GM12878 (cell line): Measurements from ENCODE around the gene INTS14.

Experiments
- CHD4 ChIP-seq: fragments of 200-600 bp; sonication (generic); IDR thresholded peaks from 2 replicates; pipeline ENCODE4 v1.6.1; 2016; ENCODE audit warnings: mild to moderate bottlenecking
- EP300 ChIP-seq, 2 experiments: fragments of 150-350 bp in 1 of 2; IDR thresholded peaks; 2 replicates each; pipeline ENCODE4 v1.6.1; 2011 to 2012; ENCODE audit warnings: low read depth in 2 of 2, low read length in 2 of 2, borderline replicate concordance in 1 of 2, improper control_type of control experiment in 1 of 2, inconsistent platforms in 1 of 2; ENCODE audit not compliant: control insufficient read depth in 1 of 2
- LARP7 ChIP-seq: fragments of 450-650 bp; IDR thresholded peaks from 2 replicates; pipeline ENCODE4 v1.6.1; 2017; ENCODE audit warnings: mild to moderate bottlenecking
- NFYB ChIP-seq: IDR thresholded peaks from 2 replicates; pipeline ENCODE4 v1.6.1; 2011; ENCODE audit warnings: low read depth, mild to moderate bottlenecking, low read length, improper control_type of control experiment, moderate library complexity; ENCODE audit not compliant: insufficient read depth
- POLR2A ChIP-seq: IDR thresholded peaks from 2 replicates; pipeline ENCODE4 v1.6.1; 2011; ENCODE audit warnings: low read depth, mild to moderate bottlenecking, low read length
- TF ChIP-seq, protein P1 (sequence below), 3 experiments: IDR thresholded peaks in 2 of 3; conservative IDR thresholded peaks in 1 of 3; 2 replicates each; pipeline ENCODE4 v1.5.1; 2011; ENCODE audit warnings: low read depth in 3 of 3, low read length in 3 of 3, mild to moderate bottlenecking in 3 of 3, control low read depth in 2 of 3, moderate library complexity in 2 of 3, inconsistent platforms in 1 of 3, mixed read lengths in 1 of 3; ENCODE audit not compliant: control insufficient read depth in 2 of 3, insufficient read depth in 1 of 3; ENCODE audit errors: extremely low read depth in 1 of 3
- TF ChIP-seq, protein P2 (sequence below): fragments of 450-650 bp; formaldehyde crosslinking; IDR thresholded peaks from 2 replicates; pipeline ENCODE4 v1.5.0; 2022; ENCODE audit warnings: mild to moderate bottlenecking, missing genetic modification characterization
- TF ChIP-seq, protein P3 (sequence below): IDR thresholded peaks from 2 replicates; pipeline ENCODE4 v1.6.1; 2011; ENCODE audit warnings: mild to moderate bottlenecking, low read depth, low read length, moderate library complexity; ENCODE audit not compliant: insufficient replicate concordance

DNA sequence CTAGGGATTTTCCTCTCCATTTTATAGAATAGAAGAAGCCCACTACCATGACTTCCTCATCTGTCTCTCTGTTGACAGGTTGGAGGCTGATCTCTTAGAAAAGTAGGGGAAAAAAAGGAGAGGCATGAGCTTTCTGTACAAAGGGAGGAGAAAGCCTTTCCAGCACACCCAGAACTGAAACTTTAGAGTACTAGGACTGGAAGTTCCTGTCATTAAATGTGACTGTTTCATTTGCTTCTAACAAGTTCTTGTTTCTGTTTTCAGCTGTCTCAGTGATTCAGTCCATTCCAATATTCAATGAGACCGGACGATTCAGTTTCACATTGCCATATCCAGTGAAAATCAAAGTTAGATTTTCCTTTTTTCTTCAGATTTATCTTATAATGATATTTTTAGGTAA is 39.0 kb downstream of the INTS14 start:
- TF ChIP-seq CHD4 = no peak
- TF ChIP-seq, protein P1, sequence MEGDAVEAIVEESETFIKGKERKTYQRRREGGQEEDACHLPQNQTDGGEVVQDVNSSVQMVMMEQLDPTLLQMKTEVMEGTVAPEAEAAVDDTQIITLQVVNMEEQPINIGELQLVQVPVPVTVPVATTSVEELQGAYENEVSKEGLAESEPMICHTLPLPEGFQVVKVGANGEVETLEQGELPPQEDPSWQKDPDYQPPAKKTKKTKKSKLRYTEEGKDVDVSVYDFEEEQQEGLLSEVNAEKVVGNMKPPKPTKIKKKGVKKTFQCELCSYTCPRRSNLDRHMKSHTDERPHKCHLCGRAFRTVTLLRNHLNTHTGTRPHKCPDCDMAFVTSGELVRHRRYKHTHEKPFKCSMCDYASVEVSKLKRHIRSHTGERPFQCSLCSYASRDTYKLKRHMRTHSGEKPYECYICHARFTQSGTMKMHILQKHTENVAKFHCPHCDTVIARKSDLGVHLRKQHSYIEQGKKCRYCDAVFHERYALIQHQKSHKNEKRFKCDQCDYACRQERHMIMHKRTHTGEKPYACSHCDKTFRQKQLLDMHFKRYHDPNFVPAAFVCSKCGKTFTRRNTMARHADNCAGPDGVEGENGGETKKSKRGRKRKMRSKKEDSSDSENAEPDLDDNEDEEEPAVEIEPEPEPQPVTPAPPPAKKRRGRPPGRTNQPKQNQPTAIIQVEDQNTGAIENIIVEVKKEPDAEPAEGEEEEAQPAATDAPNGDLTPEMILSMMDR (IDR thresholded peaks at IDR 0.05 in 2 of 3, conservative IDR thresholded peaks at IDR 0.05 in 1 of 3; ENCODE audit: control insufficient read depth in 2 of 3, extremely low read depth in 1 of 3, insufficient read depth in 1 of 3, low read depth in 3 of 3, low read length in 3 of 3) = no peak
- TF ChIP-seq NFYB = no peak
- no peak for TF ChIP-seq EP300 (IDR thresholded peaks at IDR 0.05; ENCODE audit: borderline replicate concordance in 1 of 2, control insufficient read depth in 1 of 2, low read depth in 2 of 2, low read length in 2 of 2)
- TF ChIP-seq POLR2A = no peak
- TF ChIP-seq, protein P2, sequence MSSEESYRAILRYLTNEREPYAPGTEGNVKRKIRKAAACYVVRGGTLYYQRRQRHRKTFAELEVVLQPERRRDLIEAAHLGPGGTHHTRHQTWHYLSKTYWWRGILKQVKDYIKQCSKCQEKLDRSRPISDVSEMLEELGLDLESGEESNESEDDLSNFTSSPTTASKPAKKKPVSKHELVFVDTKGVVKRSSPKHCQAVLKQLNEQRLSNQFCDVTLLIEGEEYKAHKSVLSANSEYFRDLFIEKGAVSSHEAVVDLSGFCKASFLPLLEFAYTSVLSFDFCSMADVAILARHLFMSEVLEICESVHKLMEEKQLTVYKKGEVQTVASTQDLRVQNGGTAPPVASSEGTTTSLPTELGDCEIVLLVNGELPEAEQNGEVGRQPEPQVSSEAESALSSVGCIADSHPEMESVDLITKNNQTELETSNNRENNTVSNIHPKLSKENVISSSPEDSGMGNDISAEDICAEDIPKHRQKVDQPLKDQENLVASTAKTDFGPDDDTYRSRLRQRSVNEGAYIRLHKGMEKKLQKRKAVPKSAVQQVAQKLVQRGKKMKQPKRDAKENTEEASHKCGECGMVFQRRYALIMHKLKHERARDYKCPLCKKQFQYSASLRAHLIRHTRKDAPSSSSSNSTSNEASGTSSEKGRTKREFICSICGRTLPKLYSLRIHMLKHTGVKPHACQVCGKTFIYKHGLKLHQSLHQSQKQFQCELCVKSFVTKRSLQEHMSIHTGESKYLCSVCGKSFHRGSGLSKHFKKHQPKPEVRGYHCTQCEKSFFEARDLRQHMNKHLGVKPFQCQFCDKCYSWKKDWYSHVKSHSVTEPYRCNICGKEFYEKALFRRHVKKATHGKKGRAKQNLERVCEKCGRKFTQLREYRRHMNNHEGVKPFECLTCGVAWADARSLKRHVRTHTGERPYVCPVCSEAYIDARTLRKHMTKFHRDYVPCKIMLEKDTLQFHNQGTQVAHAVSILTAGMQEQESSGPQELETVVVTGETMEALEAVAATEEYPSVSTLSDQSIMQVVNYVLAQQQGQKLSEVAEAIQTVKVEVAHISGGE = no peak
- no peak for TF ChIP-seq LARP7
- TF ChIP-seq, protein P3, sequence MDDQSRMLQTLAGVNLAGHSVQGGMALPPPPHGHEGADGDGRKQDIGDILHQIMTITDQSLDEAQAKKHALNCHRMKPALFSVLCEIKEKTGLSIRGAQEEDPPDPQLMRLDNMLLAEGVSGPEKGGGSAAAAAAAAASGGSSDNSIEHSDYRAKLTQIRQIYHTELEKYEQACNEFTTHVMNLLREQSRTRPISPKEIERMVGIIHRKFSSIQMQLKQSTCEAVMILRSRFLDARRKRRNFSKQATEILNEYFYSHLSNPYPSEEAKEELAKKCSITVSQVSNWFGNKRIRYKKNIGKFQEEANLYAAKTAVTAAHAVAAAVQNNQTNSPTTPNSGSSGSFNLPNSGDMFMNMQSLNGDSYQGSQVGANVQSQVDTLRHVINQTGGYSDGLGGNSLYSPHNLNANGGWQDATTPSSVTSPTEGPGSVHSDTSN = no peak
